Endothelial cell (in vitro differentiated cells): ENCODE results near the gene PPP1R12C. TPM values are rescaled to one million over a fixed set of nuclear protein-coding genes. Genes with fewer than 3 reads are reported as not detected.

ENCODE experiments used
- DNase-seq: peaks from one replicate; pipeline ENCODE4 v3.0.0; 2021; ENCODE audit warnings: low spot score
- H3K27ac Mint-ChIP-seq: one replicate; pipeline ENCODE4 v1.8.0; 2021; ENCODE audit warnings: mixed read lengths, inconsistent platforms; ENCODE audit not compliant: unreplicated experiment
- H3K27me3 Mint-ChIP-seq: one replicate; pipeline ENCODE4 v1.8.0; 2021; ENCODE audit warnings: mild to moderate bottlenecking, moderate library complexity, mixed read lengths, inconsistent platforms; ENCODE audit not compliant: unreplicated experiment
- H3K36me3 Mint-ChIP-seq: one replicate; pipeline ENCODE4 v1.8.0; 2021; ENCODE audit warnings: mild to moderate bottlenecking, low read depth, mixed read lengths, inconsistent platforms; ENCODE audit not compliant: unreplicated experiment
- H3K4me1 Mint-ChIP-seq: one replicate; pipeline ENCODE4 v1.8.0; 2021; ENCODE audit warnings: mild to moderate bottlenecking, mixed read lengths, inconsistent platforms; ENCODE audit not compliant: unreplicated experiment
- H3K4me3 Mint-ChIP-seq: one replicate; pipeline ENCODE4 v1.8.0; 2021; ENCODE audit warnings: mild to moderate bottlenecking, mixed read lengths, inconsistent platforms; ENCODE audit not compliant: unreplicated experiment
- H3K9me3 Mint-ChIP-seq: one replicate; pipeline ENCODE4 v1.8.0; 2021; ENCODE audit warnings: mixed read lengths, inconsistent platforms; ENCODE audit not compliant: unreplicated experiment
- CTCF ChIP-seq: fragments of 200-600 bp; sonication (generic); IDR thresholded peaks from one replicate; pipeline ENCODE4 v1.5.0; 2021; ENCODE audit warnings: antibody characterized with exemption; ENCODE audit not compliant: unreplicated experiment
- total RNA-seq: library from RNA; stranded (reverse); fragmentation: NEBNext Ultra II Directional; extraction: Animal tissue kit (Norgen Biotek cat#: 25700); gene quantifications from one replicate; pipeline ENCODE4 v1.2.1, GENCODE V29; 2021; ENCODE audit not compliant: unreplicated experiment

Gene PPP1R12C
- total RNA-seq, 1 donor from 2014 or later: 136 TPM

- TF ChIP-seq CTCF: no peak
- Mint-ChIP-seq H3K4me3 (no peak overlapping the region), H3K27me3 (peaks cover 9% of the 10 kb centered on the region), H3K9me3 (no peaks in the 10 kb centered on the region), H3K4me1 (peaks cover 9% of the 10 kb centered on the region), H3K27ac (no peak overlapping the region), H3K36me3 (no peaks in the 10 kb centered on the region)
- DNase-seq: no peak
These were observed 16.4 kb upstream of the PPP1R12C start for GRCh38 chr19:55133639-55134444.

- H3K4me1 Mint-ChIP-seq: peaks cover 9% of the 10 kb centered on the region
- no peak for TF ChIP-seq CTCF
- H3K4me3 Mint-ChIP-seq: no peak overlapping the region
- H3K27me3 Mint-ChIP-seq: peaks cover 6% of the 10 kb centered on the region
- no peak for DNase-seq
- H3K27ac Mint-ChIP-seq: no peak overlapping the region
- no peaks in the 10 kb centered on the region for H3K9me3 Mint-ChIP-seq
- no peaks in the 10 kb centered on the region for H3K36me3 Mint-ChIP-seq
These were observed 15.2 kb upstream of the PPP1R12C start for GRCh38 chr19:55132453-55133129.

GRCh38 chr19:55131421-55131820, 14.0 kb upstream of the PPP1R12C start:
- no peak for DNase-seq
- H3K4me1 Mint-ChIP-seq: peaks cover 9% of the 10 kb centered on the region
- no peaks in the 10 kb centered on the region for H3K36me3 Mint-ChIP-seq
- no peak overlapping the region for H3K27ac Mint-ChIP-seq
- no peak for TF ChIP-seq CTCF
- no peak overlapping the region for H3K4me3 Mint-ChIP-seq
- peaks cover 5% of the 10 kb centered on the region for H3K27me3 Mint-ChIP-seq
- H3K9me3 Mint-ChIP-seq: no peaks in the 10 kb centered on the region

GRCh38 chr19:55119053-55119452, 1.6 kb upstream of the PPP1R12C start:
- no peak for TF ChIP-seq CTCF
- peak overlapping the region; percentile 61 for H3K27ac Mint-ChIP-seq
- no peaks in the 10 kb centered on the region for H3K9me3 Mint-ChIP-seq
- H3K36me3 Mint-ChIP-seq: peaks cover 14% of the 10 kb centered on the region
- peaks cover 23% of the 10 kb centered on the region for H3K4me1 Mint-ChIP-seq
- H3K27me3 Mint-ChIP-seq: peaks cover 26% of the 10 kb centered on the region
- peak overlapping the region; percentile 97 for H3K4me3 Mint-ChIP-seq
- no peak for DNase-seq
